VCaP (cell line): Measurements from ENCODE around the gene MC5R.

Experiments used
- H3K27ac ChIP-seq: fragments of 450-650 bp; 2 replicates; pipeline ENCODE4 v1.5.1; 2017
- TF ChIP-seq, protein P1 (sequence below): fragments of 450-650 bp; conservative IDR thresholded peaks from 2 replicates; pipeline ENCODE4 v1.5.1; 2017; ENCODE audit warnings: mild to moderate bottlenecking, moderate library complexity

MC5R gene

GRCh38 chr18:13823707-13824395 is at the start of gene MC5R:
Gene MC5R, plus strand, starts transcription at chr18:13824149. Its CDS starts 1,617 bp downstream, at chr18:13825766.
- TF ChIP-seq, protein P1, sequence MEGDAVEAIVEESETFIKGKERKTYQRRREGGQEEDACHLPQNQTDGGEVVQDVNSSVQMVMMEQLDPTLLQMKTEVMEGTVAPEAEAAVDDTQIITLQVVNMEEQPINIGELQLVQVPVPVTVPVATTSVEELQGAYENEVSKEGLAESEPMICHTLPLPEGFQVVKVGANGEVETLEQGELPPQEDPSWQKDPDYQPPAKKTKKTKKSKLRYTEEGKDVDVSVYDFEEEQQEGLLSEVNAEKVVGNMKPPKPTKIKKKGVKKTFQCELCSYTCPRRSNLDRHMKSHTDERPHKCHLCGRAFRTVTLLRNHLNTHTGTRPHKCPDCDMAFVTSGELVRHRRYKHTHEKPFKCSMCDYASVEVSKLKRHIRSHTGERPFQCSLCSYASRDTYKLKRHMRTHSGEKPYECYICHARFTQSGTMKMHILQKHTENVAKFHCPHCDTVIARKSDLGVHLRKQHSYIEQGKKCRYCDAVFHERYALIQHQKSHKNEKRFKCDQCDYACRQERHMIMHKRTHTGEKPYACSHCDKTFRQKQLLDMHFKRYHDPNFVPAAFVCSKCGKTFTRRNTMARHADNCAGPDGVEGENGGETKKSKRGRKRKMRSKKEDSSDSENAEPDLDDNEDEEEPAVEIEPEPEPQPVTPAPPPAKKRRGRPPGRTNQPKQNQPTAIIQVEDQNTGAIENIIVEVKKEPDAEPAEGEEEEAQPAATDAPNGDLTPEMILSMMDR: peak; percentile 96
- H3K27ac ChIP-seq: no peak within 1 kb of the TSS

DNA sequence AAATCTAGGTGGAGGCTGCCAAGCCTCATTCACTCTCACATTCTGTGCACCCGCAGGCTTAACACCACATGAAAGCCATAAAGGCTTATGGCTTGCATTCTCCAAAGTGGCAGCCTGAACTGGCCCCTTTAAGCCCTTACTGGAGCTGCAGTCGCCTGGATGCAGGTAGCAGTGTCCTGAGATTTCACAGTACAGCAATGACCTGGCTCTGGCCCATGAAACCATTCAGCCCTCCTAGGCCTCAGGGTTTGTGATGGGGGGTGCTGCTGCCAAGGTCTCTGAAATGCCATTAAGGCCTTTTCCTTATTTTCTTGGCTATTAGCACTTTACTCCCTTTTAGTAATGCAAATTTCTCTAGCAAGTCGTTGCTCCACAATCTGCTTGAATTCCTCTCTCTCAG is 48.9 kb upstream of the MC5R start:
- TF ChIP-seq, protein P1: no peak
- H3K27ac ChIP-seq: no peak overlapping the region

- H3K27ac ChIP-seq: no peak overlapping the region
- TF ChIP-seq, protein P1: no peak
These were observed 32.8 kb upstream of the MC5R start for GRCh38 chr18:13791181-13791580.

DNA sequence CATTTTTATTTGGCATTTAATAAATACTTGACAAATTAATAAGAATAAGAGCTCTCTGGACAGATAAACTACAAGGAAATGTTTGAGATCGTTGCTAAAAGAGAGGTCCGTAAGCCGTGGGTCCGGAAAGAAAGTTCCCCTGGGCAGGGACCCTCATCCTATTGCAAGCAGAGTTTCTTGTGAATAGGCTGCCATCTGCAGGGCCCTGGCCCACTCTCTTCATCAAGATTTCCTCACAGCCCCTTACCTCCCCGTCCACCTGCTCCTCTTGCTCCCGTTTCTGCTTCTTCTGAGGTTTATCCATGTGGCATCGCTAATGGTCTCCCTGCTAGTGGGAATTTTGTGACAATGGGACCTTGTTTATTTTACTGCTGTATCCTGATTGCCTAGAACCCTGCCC is 30.1 kb upstream of the MC5R start:
- TF ChIP-seq, protein P1: no peak

DNA sequence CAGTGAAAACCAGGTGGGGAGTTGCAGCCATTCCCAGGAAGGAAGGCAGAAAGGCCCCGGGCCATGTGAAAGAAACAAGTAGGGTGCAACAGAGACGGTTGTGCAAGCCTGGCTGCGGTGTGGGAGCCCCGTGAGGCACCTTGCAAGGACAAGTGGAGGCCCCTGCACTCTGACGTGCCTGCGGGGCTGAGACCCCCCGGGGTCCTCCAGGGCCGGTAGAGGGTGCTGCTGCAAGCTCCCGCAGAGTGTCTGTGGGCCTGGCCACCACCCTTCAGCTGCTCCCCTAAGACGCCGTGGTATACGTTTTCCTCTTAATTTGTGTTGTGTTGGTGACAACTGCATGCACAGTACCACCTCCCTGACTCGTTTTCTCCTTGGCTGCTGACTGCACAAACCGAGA is 27.4 kb upstream of the MC5R start:
- TF ChIP-seq, protein P1: no peak
- H3K27ac ChIP-seq: no peak overlapping the region

More for the DNA sequence above, 30.1 kb upstream of the MC5R start:
- H3K27ac ChIP-seq: no peak overlapping the region

DNA sequence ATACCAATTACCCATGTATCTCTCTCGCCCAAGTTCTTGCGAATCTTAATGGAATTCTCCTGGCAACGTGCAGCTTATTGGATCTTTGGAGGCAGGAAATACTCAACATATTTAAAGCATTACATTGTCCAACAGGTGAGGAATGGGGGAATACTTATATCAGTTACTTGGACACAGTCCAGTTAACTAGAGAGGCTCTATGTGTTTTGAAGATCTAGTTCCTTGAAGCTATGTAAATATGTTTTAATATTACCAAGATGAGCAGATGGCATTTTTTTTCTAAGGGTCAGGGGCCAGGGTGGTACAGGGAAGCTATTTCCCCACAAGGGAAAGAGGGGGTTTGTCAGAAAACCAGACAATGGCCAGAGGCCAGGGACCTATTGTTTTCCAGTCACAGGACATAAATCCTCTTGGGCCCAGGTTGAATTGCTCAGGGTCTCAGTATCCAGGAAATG is 26.8 kb upstream of the MC5R start:
- H3K27ac ChIP-seq: no peak overlapping the region
- TF ChIP-seq, protein P1: no peak

- no peak overlapping the region for H3K27ac ChIP-seq
- TF ChIP-seq, protein P1: no peak
These were observed 24.6 kb upstream of the MC5R start for GRCh38 chr18:13799396-13799795.
